ENCODE measurements around the gene SPOCK1.

DNA sequence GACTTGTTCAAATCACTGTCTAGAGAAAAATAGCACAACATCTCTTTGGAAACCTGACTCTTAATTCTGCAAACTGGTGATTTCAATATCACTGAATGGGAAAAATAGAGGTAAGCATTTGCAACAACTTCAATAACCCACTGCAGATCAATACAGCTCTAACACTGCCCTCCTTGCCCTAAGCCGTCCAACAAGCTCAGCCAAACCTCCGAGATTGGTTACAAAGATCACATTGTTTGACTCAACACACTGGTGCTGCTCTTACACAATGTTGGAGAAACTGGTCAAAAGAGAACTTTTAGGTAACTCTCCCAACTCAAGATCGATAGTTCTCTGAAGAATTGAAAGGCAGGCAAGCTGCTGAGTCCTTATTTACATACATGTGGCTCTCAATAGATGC, 150.4 kb downstream of the SPOCK1 start:
- no peak for TF ChIP-seq ZNF274 (IDR thresholded peaks at IDR 0.05; ENCODE audit: low read depth, low read length)
- no peak for TF ChIP-seq POLR2A (IDR thresholded peaks at IDR 0.05; ENCODE audit: borderline replicate concordance, extremely low read depth, insufficient read depth, insufficient read length)
- TF ChIP-seq CTCF (IDR thresholded peaks at IDR 0.05 in 2 of 3, conservative IDR thresholded peaks at IDR 0.05 in 1 of 3; ENCODE audit: borderline replicate concordance in 1 of 3, insufficient read depth in 1 of 3, low read depth in 2 of 3, low read length in 2 of 3), result no peak
- TF ChIP-seq CBX3 (IDR thresholded peaks at IDR 0.05; ENCODE audit: low read depth), result no peak
- no peak for TF ChIP-seq REST (IDR thresholded peaks at IDR 0.05; ENCODE audit: low read depth)
- no peak for TF ChIP-seq POLR2AphosphoS5 (IDR thresholded peaks at IDR 0.05; ENCODE audit: low read depth, low read length)
- no peak for TF ChIP-seq JUND (IDR thresholded peaks at IDR 0.05)
- TF ChIP-seq MAX (IDR thresholded peaks at IDR 0.05), result no peak
- no peak for TF ChIP-seq YY1 (IDR thresholded peaks at IDR 0.05; ENCODE audit: extremely low read depth, insufficient replicate concordance, low read depth, low read length)
- TF ChIP-seq RAD21 (IDR thresholded peaks at IDR 0.05; ENCODE audit: low read depth), result no peak
- TF ChIP-seq EGR1 (IDR thresholded peaks at IDR 0.05; ENCODE audit: low read depth), result no peak

Measured in HCT116 (cell line).